IPS-NIHi11 (cell line): Measurements from ENCODE around the gene RBSN.
A peak's percentile ranks its signal among the peaks of the same experiment; 100 is the strongest.

ENCODE experiments used
- DNase-seq: peaks from one replicate; pipeline ENCODE4 v3.0.0; 2012; ENCODE audit warnings: mixed read lengths, low spot score

Gene RBSN

GRCh38 chr3:15099364-15100098 is 583 bp upstream of the RBSN start:
- no peak for DNase-seq

- DNase-seq, result no peak
Measured at GRCh38 chr3:15097891-15098290, 1.1 kb downstream of the RBSN start.

GRCh38 chr3:15096046-15096445 is 2.9 kb downstream of the RBSN start:
- DNase-seq, result no peak

- DNase-seq, result no peak
Measured at GRCh38 chr3:15094187-15094875, 4.6 kb downstream of the RBSN start.

GRCh38 chr3:15092686-15093085 is 6.3 kb downstream of the RBSN start:
- no peak for DNase-seq

GRCh38 chr3:15091575-15091974 is 7.4 kb downstream of the RBSN start:
- DNase-seq, result no peak

GRCh38 chr3:15089201-15089600 is 9.7 kb downstream of the RBSN start:
- DNase-seq, result no peak

- DNase-seq, result no peak
Measured at GRCh38 chr3:15086699-15087098, 12.2 kb downstream of the RBSN start.

GRCh38 chr3:15086263-15086662 is 12.7 kb downstream of the RBSN start:
- DNase-seq, result no peak

GRCh38 chr3:15083252-15083651 is 15.7 kb downstream of the RBSN start:
- no peak for DNase-seq

GRCh38 chr3:15081960-15082664 is 16.8 kb downstream of the RBSN start:
- no peak for DNase-seq

GRCh38 chr3:15079091-15079490 is 19.9 kb downstream of the RBSN start:
- no peak for DNase-seq

GRCh38 chr3:15074500-15074899 is 24.4 kb downstream of the RBSN start:
- no peak for DNase-seq

GRCh38 chr3:15071699-15072098 is 27.2 kb downstream of the RBSN start:
- DNase-seq, result no peak

- DNase-seq, result no peak
Measured at GRCh38 chr3:15069441-15069840, 29.5 kb downstream of the RBSN start.

- no peak for DNase-seq
Measured at GRCh38 chr3:15066467-15066866, 32.5 kb downstream of the RBSN start.

- no peak for DNase-seq
Measured at GRCh38 chr3:15065550-15066007, 33.4 kb downstream of the RBSN start.

GRCh38 chr3:15064835-15065549 is 34.0 kb downstream of the RBSN start, which contains the start of gene MRPS25:
TSS of gene MRPS25 (minus strand) at chr3:15065315. CDS start at chr3:15065194, 121 bp downstream.
- DNase-seq, result peak; percentile 96

GRCh38 chr3:15064299-15064834 is 34.6 kb downstream of the RBSN start:
- DNase-seq, result peak; percentile 37

- no peak for DNase-seq
Measured at GRCh38 chr3:15063656-15064286, 35.2 kb downstream of the RBSN start.

GRCh38 chr3:15063238-15063637 is 35.7 kb downstream of the RBSN start:
- no peak for DNase-seq
